HG02759 (cell line): Measurements from ENCODE around the gene C1orf21.

Source experiments
- ATAC-seq: cut with Tn5 transposase; IDR thresholded peaks from one replicate; pipeline ENCODE4 v1.9.1; 2021; ENCODE audit warnings: mild to moderate bottlenecking, moderate library complexity; ENCODE audit not compliant: unreplicated experiment

Gene C1orf21

DNA sequence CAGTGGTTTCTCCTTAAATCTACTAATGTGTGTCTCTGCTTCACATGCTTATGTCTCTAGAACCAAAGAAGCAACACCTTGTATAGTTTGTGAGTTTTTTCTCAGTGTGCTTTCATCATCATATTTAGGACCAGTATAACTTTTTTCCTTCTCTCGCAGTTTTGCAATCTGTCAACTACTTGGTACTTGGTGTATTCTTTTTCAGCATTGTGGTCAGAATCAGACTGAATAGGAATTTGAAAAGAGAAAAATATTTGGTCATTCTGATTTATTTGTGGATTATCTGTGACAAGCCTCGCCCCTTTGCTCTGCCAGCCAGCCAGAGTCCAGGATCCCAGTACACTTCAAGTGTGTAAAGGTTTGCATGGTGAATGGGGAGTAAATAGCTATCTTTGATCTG is 122.3 kb downstream of the C1orf21 start:
- ATAC-seq, result no peak

DNA sequence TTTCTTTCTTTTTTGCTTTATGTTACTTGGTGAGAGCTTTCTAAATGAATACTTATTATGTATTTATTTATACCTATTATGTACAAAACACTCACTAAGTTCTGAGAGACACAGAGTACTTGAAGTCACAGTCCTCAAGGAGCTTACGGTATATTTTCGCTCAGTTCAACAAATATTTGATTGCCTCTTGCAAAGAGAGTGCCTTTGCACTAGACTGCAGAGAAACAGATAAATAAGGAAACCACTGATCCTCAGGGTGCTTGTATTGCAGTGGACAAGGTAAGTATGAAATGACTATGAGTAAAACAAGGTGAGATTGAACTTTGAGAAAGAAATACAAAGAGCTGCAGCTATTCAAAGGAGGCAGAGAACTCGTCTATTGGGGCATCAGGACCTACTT is 123.3 kb downstream of the C1orf21 start:
- ATAC-seq, result no peak

DNA sequence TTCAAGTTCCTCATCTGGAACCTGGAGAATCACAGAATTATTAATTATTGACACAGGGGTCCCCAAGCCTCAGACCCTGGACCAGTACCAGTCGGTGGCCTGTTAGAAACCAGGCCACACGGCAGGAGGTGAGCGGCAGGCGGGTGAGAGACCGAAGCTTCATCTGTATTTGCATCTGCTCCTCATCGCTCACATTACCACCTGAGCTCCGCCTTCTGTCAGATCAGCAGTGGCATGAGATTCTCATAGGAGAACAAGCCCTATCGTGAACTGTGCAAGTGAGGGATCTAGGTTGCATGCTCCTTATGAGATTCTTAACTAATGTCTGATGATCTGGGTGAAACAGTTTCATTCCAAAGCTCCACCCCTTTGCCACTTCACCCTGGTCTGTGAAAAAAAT is 125.9 kb downstream of the C1orf21 start:
- ATAC-seq, result no peak

DNA sequence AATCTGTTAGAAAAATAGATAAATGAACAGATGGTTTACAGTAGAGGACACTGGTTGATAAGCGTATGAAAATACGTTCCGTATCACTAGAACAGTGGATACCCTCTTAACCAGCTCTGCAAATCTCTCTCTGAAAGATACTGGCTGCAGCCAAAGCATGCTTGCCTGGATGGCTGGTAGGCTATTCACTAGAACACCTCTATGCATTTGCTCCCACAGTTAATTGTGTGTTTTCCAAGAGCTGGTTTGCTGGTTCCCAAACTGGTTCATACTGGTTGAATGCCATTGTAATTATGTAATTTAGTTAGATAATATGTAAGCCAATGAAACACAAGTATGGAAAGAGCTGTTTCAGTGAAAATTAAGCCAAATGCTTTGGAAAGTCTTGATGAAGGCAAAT is 126.6 kb downstream of the C1orf21 start:
- no peak for ATAC-seq

DNA sequence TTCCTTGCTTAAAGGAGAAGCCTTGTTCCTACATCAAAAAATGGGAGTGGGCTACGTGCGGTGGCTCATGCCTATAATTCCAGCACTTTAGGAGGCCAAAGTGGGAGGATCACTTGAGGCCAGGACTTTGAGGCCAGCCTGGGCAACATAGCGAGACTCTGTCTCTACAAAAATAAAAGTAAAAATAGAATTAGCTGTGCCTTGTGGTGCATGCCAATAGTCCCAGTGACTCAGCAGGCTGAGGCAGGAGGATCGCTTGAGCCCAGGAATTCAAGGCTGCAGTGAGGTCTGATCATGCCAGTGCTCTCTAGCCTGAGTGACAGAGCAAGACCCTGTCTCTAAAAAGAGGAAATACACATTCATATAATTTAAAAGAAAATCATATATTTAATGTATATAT is 127.1 kb downstream of the C1orf21 start:
- ATAC-seq, result no peak

DNA sequence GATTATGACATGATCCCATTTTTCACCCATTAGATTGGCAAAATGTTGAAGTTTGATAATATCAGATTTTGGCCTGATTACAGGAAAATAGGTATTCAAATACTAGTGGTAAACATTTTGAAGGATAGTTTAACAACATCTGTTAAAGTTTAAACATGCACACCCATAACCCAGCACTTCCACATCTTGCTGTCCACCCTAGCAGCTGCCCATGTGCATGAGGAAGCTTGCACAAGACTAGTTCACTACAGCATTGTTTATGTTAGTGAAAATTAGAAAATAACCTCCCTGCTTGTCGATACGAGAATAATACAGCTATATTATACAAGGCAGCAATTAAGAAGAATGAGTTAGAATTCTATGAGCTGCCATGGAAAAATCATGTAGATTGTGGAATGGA is 127.6 kb downstream of the C1orf21 start:
- ATAC-seq, result no peak

DNA sequence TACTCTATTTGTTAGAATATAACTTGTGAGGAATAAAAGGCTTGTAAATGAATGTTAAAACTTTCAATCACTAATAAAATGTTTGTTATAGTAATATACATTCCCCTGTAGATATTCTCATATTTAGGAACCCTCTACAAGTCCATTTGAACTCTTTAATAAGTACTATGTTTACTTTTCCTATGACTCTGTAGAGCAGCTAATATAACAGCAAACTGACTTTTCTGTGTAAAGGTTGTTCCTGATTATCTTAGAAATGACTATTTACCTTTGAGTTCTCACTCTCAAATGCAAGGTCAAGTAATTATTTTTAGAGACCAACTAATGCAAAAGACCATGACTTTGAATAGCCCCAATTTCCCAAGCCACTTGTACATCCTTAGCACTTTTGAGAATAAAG is 130.3 kb downstream of the C1orf21 start:
- no peak for ATAC-seq

DNA sequence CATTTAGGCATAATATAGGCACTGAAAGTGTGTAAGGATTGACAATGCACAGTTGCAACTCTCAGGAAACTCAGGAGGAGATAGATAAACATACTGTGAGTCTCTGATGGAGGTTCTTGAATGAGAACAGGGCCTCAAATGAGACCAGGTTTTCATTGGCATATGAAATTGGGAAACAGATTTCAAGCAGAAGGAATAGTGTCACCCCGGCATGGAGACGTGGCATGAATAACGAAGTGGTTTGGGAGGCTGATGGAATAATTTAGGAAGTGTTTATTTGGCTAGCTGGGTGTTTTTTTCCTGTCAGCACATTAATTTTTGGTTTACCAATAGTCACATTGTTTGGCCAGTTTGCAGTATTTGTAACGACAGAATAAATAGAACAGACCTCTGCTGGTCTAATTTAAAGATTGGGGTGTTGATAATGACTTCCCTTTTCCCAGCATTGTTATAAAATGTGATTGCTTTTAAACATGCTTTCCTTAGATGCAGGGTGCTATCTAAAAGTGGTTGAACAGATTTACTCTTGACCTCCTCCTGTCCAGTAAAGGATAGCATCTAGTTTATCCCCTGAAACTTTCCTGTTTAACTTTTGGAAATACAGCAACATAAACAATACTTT is 132.0 kb downstream of the C1orf21 start:
- no peak for ATAC-seq

DNA sequence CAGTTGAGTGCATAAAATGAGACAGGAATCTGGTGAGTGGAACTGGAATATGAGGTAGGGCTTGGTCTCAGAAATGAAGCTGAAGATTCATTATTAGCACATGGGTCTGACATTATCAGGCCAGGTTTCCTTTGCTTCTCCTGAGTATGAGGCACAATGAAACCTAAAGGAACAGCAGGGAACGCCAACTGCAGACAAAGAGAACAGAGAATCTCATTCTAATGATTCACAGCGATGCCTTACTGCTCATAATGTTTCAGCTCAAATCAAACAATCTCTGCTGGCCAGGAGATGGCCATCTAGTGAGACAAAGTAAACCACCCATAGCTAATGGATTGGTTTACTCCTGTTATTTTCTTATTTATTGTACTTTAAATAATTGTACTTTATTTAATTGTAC is 133.5 kb downstream of the C1orf21 start:
- no peak for ATAC-seq

DNA sequence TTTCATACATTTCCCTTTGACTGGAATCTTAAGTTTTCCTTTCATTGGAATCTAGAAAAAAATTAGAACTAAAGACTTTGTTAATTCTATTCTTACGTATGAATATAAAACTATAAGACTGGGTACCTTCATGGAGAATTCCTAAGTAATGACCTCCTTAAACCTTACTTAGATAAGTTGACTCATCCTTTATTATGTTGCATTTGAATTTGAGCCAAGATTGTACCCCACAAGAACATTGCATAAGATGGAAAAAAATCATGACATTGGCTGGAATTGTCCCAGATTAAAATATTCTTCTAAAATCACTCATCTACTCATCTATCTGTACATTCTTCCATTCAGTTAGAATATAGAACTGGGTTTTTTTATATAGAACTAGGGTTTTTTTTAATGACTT is 137.4 kb downstream of the C1orf21 start:
- ATAC-seq, result no peak

DNA sequence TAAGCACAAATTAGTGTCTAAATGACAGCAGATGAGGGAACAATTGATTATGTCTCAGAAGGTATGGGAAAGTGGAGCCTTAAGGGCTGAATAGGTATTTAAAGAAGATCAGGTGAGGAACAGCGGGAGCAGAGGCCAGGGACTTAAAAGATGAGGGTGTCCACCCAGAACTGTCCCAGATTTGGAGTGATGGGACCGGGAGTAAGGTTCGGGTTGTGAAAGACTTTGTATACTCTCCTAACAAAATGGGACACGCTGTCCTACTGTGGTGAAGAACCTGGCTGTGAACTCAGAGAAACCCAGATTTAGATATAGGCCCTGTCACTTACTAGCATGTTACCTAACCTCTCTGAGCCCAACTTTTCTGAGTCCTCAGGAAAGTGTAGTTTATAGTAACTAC is 140.6 kb downstream of the C1orf21 start:
- no peak for ATAC-seq

DNA sequence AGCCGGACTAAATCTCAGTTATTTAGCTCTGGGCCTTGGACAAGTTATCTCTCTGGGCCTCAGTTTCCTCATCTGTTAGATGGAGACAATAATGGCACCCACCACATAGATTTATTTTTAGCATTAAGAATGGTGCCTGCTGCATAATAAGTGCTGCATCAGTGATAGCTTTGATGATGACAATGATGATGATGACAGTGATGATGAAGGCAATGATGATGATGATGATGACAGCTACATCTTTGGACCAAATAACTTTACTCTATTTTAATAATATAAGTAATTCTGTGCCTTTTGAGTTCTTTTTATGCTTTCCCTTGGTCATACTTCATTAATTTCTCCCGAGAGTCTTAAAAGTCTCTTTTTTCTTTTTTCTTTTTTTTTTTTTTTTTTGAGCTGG is 143.4 kb downstream of the C1orf21 start:
- ATAC-seq, result no peak

DNA sequence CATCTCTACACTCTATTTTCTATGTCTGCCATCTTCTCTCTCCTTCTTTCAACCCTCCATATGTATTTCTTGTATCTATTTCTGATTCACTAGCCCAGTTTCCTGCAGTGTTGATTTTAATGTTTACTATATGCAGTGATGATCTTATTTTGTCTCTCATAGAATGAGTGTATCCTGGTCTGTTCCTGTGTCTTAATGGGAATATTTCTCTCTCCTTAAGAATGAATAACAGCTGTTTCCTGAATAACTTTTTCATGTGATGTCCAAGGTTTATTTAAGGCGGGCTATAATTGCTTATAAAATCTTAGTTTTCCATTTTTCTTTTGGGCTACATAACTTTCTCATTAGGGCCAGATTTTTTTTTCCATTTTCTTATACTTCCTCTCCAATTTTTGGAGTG is 144.5 kb downstream of the C1orf21 start:
- no peak for ATAC-seq

DNA sequence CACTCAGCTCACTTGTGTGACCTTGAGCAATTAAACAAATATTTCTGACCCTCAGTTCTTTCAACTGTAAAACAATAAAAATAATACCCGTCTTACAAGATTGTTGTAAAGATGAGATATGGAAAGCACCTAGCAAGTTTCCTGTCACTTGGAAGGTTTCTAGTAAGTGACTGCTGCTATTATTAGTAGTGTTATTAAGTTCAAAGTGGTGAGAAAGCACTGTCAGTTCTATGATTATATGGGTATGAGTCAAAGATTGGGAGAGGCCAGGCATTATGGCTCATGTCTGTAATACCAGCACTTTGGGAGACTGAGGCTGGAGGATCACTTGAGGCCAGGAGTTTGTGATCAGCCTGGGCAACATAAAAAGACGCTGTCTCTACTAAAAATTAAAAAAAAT is 145.4 kb downstream of the C1orf21 start:
- no peak for ATAC-seq

DNA sequence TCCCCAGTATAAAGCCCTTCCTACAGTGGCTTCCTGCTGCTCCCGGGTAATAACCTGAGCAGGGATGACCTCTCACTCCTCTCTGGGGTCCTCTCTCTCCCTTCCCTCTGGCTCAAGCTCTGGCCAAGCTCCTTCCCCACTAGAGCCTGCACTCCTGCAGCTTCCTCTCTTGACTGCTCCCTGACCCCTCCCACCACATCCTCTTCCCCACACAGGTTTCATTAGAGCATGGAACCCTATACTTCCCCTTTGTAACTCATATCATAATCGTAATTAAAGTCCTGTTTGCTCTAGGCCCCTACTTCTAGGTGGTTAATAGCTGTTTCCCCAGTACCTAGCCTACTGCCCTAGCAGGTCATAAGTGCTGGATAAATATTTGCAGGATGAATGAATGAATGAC is 146.2 kb downstream of the C1orf21 start:
- ATAC-seq, result no peak

DNA sequence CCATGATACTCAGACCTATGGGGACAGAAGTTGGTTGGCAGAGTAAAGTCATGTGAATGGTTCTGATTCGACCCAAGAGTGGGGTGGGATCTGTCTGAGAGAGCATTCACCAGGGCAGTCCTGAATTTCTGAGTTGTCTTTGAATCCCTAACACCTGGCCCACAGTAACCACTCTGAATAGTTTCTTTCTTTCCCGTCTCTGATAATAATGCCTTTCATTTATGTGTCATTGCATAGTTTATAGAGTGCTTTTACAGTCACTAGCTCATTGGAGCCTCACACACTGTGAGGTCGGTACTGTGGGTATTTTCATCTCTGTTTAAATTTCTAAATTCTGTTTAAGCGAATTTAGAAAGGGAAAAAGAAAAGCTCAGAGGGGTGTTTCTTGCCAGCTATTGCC is 147.1 kb downstream of the C1orf21 start:
- no peak for ATAC-seq

DNA sequence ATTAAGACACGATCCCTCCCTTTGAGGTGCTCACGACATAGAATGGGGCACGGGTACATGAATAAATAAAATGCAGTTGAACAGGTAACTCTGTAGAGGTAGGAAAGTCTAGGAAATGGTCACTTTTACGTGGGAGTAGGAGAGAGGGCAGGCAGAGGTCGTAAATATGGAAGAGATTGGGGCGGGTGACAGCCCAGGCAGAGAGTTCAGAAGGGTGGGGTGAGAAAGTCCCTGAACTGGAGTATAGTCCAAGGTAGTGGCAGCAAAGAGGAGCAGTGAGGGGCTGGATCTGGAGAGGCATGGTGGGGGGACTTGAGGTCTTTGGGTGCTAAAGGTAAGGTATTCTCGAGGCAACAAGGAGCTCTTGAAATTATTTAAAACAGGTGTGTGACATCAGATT is 147.9 kb downstream of the C1orf21 start:
- no peak for ATAC-seq

DNA sequence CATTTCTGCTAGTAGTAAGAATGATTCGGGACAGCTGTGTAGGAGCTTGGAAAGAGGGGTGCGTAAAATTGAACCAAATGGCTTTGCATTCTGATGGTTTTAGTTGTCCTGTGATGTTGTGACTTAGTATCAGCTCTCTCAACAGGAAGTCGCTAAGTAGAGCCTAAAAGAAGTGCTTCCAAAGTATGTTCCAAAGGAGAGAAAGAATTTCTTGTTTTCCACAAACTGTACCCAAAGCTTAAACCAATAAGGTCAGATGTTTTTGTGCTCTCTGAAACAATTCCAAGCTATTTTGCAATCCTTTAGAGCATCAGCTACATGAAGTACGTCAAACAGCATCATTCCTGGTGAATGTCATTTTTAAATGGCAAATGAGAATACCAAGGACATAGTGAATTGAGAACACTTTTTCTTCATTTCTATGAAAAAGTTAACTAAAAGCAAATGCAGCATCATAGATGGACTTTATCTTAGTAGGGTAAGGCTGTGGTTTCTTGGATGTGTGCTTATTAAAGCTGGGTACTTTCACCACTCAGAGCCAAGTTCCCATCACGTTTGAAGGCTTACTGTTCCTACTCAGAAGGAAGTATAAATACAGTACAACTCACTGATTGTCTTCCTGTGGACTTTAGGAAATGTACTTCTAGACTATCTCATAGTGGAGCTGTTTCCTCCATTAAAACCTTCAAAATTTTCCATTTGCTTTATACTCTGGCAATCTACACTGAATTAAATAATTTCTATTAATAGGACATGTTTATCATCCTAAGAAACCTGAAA is 148.6 kb downstream of the C1orf21 start:
- no peak for ATAC-seq

DNA sequence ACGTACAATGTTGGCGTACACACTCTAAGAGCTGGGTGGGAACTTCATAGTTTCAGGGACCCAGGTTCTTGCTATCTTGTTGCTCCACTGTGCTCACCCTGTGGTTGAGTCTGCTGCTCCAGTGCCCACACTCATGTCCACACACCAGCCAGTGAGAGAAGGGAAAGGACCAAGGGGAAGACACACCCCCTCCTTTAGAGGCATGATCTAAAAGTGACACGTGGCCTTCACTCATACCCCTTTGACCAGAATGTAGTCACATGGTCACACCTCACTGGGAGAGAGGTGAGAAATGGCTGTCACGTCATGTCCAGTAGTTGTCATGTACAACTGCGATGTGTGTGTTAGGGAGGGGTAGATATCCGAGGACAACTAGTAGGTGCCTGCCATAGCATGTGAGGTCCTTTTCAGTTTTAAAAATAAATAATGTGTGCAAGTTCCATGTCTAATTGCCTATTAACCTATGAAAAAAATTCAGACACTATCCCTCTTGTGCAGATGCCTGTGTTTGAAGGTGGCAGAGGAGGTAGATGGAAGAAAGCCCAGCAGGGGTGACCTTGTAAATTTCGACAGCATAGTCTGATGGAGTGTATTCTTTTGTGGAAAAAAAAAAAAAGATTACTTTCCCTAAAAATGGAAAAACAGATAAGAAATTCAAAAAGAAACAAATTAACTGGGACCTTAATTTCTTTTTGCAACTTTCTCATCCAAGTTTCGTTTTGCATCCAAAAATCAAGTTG is 149.6 kb downstream of the C1orf21 start:
- ATAC-seq, result no peak

DNA sequence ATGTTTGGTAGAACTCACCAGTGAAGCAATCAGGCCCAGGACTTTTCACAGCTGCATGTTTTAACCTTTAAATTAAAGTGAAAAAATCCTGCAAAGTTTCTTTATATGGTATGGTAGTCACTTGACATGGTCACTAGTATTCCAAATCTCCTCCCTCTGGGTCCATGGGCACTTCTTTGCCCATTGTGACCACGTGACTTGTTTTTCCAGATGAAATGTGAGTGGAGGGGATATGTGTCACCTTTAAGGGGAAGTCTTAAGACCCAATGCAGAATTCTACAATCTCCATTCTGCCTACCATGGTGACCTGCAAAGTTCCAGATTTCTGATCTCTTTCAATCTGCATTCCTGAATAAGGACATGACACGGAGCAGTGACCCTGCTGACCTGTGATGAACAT is 152.8 kb downstream of the C1orf21 start:
- ATAC-seq, result no peak

DNA sequence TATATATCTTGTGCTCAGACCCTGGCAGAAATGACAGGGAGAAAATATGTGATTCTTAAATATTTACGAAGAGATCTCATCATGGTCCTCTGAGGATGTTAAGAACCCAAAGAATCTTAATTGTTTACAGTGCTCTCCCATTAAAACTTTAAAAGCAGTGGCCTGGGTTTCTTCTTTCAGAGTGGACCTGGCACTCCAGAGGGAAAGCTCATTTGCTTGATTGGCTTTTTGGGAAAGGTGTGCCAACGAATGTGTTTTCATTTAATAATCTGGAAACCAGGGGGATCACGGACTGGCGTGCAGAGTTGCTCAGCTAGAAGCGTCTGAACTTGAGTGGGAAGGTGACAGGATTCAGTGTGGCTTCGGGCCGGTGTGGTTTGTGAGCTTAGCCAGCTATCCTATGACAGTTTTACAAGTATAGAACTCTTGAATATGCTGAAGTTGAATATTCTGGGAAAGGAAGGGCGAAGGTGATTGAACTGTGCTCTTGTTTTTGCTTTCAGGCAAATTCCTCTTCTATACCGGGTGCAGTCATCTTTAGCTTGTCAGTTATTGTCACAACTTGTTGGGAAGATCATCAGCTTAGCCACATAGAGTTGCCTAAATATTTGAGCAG is 154.8 kb downstream of the C1orf21 start:
- no peak for ATAC-seq

DNA sequence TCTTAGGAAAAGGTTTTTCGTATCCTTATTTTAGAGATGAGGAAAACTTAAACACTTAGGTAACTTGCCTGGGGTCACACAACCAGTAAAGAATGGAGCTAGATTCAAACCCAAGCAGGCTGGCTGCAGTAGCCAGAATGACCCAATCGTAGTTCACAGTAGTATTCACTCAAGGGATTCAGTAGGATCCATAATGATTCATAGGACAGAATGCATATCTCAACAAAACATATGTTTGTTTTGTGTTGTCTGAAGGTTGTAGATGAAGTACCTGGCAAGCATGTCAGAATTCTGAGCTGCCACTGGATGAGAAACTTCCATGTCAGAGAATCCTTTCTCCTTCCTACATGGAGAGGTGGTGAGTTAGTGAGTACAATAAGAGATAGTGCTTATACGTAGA is 155.5 kb downstream of the C1orf21 start:
- ATAC-seq, result no peak
